ELR (cell line): ENCODE data around the gene ALG8.

Experiments used
- DNase-seq: peaks from one replicate; pipeline ENCODE4 v3.0.0-alpha.2; 2015; ENCODE audit warnings: low read depth

The ALG8 gene

DNA sequence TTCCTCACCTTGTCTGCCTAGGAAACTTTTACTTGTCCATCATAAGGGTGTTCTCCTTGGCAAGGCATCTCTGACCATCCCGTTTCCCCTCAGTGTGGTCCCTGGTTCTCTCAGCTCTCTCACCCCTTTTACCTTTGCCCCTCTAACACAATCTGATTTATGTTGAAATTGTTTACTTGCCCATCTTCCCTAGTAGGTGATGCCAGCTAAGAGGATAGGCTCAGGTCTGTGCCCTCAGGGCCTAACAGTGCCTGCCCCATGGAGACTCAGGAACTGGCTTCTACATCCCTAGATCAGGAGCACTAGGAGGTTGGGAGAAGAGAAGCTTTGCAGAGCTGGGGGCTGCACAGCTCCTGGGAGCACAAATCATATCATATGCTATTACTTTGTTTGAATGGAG, 21.1 kb upstream of the ALG8 start:
- no peak for DNase-seq

DNA sequence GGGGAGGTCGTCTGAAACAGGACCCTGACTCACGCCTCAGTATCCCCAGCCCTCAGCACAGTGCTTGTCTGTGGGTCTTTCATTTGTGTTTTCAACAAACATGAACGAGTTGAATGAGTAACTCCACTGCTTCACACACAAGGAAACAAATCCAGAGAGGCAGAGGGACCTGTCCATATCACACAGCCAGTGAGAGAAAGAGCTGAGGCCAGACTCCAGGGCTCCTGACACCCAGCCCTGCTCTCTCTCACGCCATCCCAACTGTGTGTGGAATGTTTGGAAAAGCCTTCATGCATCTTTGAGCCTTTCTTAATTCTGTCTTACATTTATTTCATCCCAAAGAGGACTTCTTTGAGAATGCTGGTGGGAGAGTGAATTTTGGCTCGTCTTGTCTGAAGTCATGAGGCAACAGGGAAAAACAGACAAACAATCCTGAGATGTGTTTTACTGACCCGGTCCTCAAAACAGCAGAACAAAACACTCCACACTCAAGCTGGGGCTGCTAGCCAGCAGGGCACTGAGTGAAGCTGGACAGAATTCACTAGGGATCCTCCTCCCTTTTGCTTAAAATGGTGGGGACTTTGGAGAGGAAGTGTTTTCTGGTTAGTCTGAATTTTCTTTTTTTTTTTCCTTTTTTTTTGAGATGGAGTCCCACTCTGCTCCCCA, 19.7 kb upstream of the ALG8 start:
- DNase-seq = no peak

DNA sequence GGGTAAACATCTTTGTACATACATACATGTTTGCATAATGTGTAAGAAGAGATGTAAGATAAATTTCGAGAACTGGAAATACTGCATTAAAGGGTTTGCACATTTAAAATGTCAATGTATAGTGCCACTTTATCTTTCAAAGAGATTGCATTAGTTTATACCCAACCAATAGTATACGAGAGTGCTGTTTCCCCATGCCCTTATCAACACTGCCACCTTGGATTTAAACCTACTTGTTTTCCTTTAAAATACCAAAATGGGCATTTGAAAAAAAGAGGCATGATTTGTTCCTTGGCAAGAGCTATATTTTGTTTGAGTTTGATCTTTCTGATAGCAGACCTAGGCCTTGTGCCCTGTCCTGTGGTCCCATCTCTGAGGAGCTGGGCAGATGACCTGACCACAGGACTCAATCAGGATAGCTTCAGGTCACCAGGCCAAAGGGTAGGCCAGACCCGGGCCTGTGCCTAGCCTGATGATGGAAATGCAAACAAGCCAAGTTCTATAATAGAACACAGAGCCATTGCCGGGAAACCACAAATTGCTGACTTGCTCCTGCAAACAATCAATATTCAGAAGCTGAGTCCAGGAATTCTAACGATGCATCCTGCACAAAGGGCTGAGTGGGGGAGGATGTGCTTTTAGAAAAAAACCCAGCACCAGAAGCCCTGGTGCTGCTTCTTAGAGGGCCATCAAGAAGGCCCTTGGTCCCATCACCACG, 16.9 kb upstream of the ALG8 start:
- DNase-seq = no peak

DNA sequence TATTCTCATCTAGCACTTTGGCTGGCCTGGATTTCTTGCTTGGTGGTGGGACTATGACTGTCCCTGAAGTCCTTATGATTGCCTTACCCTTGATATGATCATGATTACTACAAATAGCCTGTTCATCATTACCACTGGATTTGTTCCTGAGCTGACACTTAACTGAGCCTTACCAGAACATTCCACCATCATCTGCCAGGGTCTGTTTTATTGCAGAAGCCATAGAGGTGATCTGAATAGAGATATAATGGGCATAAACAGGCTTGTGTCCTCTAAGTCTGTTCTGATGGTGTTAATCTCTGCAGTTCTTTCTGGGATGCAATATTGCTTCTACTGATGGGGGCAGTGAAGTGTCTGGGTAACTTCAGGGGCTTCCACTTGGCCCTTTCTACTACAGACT, 12.4 kb upstream of the ALG8 start:
- DNase-seq = no peak

DNA sequence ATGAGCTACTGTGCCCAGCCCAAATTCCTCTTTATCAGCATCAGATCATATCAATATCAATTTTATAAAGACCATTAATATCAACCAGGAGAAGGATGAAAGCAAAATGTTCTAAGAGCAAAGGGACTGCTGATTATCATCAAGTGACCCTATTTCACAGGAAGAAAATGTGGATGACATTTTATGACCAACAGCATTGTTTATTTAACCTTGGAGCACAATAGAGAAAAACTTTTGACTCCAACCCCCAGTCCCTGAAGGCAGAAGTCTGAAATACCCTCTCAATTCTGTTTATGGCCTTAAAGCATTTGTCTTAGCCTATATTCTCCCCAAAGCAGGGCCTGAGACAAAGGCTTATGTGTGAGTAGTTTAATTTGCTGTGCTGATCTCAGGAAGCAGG, 11.3 kb upstream of the ALG8 start:
- no peak for DNase-seq

DNA sequence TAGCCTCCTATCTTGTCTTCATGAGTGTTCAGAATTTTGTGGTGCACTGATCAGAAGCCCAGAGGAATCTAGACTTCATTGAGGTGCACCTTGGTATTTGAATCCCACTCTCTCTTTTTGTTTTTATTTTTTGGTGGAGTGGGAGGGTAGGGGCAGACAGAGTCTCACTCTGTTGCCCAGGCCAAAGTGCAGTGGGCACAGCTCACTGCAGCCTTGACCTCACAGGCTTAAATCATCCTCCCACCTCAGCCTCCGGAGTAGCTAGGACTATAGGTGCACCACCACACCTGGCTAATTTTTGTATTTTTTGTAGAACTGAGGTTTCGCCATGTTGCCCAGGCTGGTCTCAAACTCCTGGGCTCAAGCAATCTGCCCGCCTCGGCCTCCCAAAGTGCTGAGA, 10.9 kb upstream of the ALG8 start:
- no peak for DNase-seq

DNA sequence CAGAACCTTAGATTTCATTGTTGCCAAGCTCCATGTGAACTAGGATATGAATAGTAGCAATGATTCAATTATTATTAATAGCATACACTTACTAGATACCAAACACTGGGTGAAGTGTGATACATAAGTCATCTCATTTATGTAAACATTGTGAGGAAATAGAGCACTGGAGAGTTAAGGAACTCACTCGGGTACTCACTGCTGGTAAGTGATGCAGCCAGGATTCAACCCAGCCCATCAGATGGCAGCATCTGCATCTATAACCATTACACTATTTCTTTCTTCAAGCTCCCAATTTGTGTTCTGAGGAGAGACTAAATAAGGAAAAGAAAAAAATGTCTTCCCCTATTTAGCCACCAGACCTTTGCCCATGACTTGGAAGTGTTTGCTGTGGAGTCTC, 10.2 kb upstream of the ALG8 start:
- DNase-seq = peak; percentile 81

DNA sequence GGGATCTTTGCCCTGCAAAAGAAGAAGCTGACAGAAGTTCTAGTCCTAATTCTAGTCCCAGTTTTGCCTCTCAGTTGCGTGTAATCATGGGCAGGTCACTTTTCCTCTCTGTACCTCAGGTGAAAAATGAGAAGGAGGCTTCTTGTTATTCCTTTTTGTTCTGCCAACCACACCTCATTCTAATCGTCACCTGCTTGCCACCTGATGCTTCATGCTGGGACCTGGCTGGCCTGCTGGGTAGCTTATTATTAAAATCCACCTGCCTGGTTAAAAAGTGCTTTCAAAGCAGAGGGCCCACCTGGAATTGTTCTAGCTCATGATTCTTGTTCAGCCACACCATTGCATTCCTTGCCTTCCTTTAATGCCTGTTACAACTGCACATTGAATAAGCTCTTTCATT, 8.4 kb upstream of the ALG8 start:
- no peak for DNase-seq

DNA sequence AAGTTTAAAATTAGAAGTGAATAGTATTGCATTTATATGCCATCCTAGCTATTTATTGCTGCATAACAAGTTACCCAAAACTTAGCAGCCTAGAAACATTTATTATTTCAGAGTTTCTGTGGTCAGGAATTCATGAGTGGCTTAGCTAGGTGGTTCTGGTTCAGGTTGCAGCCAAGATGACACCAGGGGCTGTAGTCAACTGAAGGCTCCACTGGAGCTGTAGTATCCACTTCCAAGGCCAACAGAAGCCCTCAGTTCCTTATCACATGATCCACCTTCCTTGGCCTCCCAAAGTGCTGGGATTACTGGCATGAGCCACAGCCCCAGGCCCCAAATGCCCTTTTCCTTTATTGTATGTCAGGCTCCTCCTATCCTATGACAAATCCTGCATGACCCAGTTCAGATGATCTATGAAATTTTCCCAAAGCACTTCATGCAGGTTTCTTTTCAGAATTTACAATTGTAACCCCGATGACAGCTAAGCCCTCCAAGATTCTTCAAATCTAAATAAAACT, 6.1 kb upstream of the ALG8 start:
- DNase-seq = no peak

DNA sequence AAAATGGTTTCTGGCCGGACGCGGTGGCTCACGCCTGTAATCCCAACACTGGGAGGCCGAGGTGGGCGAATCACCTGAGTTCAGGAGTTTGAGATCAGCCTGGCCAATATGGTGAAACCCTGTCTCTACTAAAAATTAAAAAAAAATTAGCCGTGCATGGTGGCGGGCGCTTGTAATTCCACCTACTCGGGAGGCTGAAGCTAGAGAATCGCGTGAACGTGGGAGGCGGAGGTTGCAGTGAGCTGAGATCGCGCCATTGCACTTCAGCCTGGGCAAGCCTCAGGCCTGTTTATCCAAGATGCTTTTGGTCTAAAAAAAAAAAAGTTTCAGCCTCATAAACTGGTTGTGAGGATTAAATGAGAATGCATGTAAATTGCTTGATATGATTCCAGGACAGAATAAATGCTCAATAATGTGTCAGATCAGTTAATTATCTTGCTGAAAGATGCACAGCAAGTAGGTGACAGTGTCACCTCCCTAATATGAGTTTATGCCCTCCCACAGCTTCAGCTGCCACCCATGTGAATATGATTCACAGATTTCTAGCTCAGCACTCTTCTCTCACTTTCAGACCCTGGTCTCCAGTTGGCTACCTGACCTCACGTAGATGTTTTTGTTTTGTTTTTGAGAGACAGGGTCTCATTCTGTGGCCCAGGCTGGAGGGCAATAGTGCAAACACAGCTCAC, 1.1 kb upstream of the ALG8 start:
- DNase-seq = peak; percentile 13

DNA sequence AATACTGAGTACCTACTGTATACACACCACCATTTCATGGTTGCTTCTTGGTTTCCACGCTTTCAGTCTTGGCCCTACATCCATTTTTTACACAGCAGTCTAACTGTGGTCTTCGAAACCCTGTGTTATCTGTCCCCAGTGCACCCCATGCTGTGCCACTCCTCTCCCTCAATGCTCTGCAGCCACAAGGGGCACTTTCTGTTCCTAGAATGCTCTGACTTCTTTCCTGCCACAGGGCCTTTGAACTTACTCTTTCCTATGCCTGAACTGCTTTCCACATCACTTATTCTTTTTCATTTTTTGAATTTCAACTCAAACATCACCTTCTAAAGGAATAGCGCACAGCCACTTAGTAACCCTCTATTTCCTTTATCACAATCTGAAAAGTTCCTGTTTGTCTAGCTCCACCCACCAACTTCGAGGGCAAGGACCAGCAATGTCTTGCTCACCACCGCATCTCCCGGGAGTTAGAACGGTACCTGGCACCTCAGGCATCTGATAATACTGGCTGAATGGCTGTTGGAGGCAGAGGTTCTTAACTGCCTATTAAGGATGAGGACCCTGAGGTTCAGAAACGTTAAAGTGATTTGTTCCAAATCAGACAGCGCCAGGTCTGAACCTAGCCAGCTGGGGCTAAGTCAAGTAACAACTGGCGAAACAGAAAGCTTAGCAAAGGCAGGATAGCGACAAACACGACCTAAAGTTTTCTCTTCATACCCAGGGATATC, 568 bp downstream of the ALG8 start:
- DNase-seq = peak; percentile 70

DNA sequence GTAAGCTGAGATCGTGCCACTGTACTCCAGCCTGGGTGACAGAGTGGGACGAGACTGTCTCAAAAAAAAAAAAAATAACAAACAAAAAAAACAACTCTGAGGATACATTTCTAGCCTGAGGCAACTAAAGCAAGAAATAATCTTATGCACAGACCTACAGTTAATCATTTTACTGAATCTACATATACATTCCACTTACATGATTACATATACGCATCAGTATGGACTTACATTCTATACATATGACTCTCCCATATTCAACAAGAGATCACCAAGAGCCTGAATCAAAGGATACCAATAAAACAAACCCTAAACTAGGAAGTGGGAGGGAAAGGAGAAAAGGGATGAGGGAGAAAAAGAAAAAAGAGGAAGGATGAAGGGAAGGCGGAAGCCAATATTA, 1.1 kb downstream of the ALG8 start:
- DNase-seq = peak; percentile 81

DNA sequence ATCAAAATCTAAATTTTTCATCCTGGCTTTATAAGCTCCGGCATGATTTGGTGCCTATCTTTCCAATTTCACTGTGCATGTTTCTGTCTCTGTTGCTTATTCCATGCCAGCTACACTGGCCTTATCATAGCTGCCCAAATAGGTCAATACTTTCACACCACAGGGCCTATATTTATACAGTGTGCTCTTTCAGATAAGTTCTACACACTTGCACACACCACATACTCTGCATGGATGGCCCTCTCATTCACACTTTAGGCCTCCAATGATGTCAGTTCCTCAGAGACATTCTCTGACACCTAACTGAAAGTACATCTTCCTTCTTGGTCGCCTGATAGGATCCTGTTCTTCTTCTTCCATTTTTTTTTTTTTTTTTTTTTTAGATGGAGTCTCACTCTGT, 7.0 kb downstream of the ALG8 start:
- DNase-seq = no peak

DNA sequence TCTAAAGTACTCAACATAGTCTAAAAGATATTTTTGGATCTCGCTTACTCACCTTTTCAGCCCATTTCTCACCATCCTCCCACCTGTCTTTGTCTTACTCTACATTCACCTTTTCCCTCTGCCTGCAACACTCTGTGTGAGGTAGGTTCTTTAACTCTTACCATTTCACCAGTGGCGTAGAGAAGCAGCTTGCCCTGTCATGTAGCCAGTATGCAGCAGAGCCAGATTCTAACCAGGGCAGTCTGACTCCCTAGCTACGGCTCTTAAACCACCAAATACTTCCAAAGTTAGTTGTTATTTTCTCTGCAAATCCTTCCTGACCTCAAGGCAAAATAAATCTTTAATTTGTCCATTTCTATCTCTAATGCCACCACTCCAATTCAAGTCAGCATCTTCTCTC, 7.5 kb downstream of the ALG8 start:
- no peak for DNase-seq

DNA sequence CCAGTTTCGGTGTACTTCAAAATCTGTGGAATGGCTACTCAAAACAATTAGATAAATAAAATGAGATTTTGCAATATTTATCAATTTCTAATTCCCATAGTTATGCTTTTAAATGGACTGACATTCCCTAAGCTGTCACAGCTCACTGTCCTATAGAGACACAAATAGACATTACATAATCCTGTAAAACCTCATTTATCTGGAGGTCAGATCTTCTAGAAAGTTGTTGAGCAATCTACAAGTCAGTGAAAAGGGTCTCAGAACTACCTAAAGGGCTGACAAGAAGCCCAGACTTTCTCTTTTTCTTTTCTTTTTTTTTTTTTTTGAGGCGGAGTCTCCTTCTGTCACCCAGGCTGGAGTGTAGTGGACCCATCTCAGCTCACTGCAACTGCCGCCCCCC, 12.0 kb downstream of the ALG8 start:
- DNase-seq = no peak

DNA sequence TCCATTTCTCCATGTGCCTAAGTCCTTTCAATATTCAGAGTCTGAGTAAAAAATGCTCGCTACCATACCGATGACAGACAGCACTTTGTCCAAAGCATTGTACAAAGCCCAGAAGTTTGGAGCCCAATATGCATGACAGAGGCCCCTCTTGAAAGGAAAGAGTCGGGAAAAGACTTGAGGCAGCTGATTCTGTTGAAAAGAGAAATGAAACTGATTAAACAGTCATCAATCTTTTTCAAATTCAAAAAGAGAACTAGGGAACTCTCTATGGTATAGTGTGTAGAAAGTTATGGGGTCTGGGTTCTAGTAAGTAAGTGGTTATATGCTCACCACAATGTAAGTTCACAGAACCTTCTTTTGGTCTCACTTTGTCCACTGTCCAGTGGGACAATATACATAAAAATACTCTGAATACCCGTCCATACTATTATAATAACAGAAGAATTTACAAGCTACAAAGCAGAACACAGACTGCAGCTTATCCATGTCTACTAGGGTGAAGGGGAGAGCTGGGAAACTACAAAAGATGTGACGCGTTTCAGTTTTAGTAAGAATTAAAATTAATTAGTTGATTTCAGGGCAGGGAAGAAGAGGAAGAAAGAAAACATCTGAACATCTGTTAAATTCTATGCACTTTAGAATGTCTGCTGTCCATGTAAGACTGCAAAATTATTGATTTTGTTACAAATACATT, 26.7 kb downstream of the ALG8 start:
- DNase-seq = no peak

DNA sequence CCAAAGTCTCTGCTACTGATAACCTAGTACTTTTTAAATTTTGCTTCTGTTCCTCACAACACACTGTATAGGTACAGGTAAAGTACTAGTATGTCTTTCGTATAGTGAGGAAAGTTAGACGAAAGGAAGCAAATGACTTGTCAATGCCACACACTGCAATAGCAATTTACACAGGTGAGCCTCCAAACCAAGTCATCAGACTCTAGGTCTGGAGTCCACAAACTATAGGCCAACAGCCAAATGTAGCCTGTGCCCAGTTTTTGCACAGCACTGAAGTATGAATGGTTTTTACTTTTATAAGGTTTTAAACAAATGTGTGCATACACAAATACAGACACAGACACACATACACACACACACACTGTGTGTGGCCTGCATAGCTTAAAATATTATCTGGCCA, 28.1 kb downstream of the ALG8 start:
- DNase-seq = no peak

DNA sequence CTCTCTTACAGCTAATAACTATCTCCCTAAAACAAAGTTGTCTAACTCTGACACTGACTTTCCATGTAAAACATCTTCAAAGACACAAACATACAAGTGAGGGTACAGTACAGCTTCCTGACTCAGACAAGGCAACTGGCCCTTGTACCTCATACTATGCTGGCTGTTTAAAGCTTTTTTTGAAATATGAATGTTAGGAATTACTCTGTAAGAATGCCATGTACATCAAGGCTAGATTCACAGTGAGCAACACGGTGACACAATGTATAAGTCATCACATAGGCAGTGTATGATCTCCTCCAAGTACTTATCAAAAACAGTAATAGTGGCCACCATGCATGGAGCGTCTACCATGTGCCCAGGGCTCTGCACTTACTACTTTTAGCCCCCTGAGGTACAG, 28.6 kb downstream of the ALG8 start:
- peak; percentile 68 for DNase-seq

DNA sequence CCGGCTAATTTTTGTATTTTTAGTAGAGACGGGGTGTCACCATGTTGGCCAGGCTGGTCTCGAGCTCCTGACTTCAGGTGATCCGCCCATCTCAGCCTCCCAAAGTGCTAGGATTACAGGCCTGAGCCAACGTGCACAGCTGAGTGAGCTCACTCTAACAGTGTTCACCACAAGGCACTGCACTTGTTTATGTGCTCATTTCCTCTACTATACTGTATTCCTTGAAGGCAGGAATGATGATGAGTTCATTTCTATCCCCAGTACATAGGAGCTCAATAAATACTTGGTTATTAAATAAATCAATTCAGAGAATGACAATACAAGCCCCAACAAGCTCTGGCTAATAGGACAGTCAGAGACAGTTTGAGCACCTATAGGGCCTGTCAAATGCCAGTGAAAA, 29.1 kb downstream of the ALG8 start:
- DNase-seq = peak; percentile 35

DNA sequence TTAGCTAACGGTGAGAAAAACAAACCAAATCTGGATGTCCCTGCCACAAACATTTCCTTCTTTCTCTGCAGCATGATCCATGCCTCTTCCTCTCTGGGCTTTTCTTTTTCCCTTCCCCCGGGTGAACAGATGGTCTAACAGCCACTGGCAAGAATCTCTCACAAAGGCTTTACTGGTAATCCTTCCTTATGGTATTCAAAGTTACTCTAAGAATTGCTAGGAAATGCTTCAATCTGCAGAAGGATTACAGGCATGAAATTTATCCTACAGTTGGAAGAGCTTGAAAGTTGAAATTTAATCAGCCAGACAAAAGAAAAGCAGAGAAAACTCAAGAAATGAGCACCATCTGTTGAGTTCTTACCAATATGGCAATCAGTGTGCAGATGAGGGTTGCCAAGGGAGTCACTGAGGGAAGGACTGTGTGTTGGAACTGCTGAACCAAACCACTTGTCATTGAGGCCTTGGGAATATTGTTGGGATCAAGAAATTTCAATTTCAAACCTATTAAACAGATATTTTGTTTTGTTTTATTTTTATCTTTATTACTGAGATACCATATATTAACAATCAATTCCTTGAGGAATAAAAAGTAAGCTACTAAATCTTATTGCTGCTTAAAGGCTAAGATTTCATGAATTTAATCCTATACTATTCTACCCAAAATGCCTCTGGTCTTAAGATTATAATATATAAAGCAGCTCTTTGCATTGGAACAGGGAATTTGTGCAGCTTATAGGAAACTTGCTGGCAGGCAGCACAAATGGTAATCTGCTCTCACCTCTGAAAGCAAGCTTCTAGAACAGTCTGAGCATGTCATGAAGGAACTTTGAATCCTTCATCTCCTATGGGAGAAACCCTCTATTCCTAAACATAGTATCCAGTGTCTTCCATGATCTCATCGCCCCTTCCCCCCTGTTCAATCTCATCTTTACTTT, 30.1 kb downstream of the ALG8 start:
- no peak for DNase-seq
